Stimulated activated CD8-positive, alpha-beta memory T cell treated with anti-CD3 and anti-CD28 coated beads, Interleukin-4, amount 100 ng/mL, for 1 hour (primary cell): ENCODE data around the gene GCH1.
A peak's percentile ranks its signal among the peaks of the same experiment; 100 is the strongest.

Experiments
- DNase-seq, 2 donors: peaks; one replicate each; pipeline ENCODE4 v3.0.0-alpha.2; 2020; ENCODE audit warnings: low read depth in 2 of 2, low spot score in 1 of 2

Gene GCH1

GRCh38 chr14:54829486-54830224, 73.0 kb downstream of the GCH1 start:
- no peak for DNase-seq

DNA sequence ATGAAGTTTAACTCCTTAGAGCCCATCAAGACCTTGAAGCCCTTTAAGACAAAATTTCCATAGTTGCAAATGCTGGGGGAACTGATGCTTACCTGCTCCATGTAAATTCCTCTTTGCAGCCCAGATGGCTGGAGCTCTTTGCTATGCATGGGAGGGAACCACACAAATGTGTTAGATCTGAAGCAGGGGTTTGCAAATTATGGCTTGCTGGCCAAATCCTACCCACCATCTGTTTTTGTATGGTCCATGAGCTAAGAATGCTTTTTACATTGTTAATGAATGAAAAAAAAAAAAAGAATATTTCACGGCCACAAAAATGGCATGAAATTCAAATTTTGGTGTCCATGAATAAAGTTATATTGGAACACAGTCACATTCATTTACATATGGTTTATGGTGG, 74.6 kb downstream of the GCH1 start:
- DNase-seq: no peak

GRCh38 chr14:54823757-54824549, 78.7 kb downstream of the GCH1 start:
- no peak for DNase-seq

DNA sequence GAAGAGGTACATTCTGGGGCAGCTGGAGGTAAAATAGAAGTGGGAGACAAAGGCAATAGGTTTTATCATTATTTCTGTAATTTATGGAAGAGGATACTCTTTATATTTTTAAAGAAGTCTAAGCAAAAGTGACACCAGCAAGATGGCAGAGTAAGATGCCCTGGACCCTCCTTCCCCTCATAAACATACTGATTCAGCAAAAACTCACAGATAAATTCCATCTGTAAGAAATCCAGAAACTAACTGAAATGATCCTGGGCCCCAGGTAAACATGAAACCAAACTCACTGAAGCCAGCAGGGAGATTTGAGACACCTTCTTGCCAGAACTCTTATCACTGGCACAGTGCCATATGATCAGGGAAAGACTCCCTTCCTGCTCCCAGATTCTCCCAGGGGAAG, 79.9 kb downstream of the GCH1 start:
- no peak for DNase-seq

GRCh38 chr14:54818201-54819133, 84.2 kb downstream of the GCH1 start:
- no peak for DNase-seq

- DNase-seq: no peak
Measured at GRCh38 chr14:54817506-54817905, 85.1 kb downstream of the GCH1 start.

GRCh38 chr14:54816450-54816849, 86.2 kb downstream of the GCH1 start:
- no peak for DNase-seq

GRCh38 chr14:54815515-54815914, 87.1 kb downstream of the GCH1 start:
- DNase-seq: no peak

DNA sequence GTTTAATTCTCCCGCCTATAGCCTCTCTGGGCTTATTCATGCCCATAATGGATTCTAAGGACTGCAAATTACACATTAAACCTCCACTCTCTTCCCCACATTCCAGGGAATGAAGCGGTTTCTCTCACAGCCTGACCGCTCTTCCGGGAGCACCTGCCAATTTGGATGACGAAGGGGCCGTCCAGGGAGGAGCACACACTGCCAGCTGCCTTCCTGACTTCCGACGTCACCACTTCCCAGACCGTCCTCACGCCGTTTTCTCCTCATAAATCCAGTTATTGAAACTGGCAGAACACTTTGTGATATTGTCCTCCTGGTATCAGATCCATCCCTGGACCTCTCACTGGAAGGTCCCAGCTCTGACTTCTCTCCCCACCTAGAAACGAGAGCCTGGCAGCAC, 87.6 kb downstream of the GCH1 start:
- no peak for DNase-seq

DNA sequence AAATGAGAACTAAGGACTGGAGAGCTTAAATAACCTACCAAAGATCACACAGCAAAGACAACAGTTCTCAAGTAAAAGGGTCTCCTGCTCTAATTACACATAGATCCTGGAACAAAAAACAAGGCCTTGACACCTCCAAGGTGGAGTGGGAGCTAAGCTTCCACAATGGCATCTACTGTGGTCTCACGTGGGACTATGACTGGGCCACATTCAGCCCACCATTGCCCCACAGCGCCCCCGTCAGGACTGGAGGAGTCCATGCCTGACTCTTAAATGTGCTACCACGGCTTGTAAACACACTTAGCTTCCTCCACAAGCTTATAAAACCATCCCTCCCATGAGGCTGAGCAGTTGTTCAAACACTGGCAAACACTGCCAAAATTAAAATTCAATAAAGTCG, 88.5 kb downstream of the GCH1 start:
- no peak for DNase-seq

DNA sequence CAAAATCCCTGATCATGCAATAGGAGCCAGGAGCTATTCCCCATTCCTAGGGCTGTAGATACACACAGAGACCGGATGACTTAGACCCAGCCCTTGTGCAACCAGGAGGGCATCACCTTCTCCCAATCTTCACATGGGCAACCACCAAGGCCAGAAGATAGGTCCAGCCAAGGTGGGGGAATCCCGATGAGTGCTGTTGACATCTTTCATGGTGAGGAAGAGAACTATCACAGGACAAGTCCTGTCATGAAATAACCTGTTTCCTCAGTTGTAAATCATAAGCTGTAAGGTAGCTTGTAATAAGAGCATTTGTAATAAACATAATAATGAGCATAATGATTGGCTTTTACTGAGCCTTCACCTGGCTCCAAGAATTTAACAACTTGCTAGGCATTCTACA, 89.5 kb downstream of the GCH1 start:
- DNase-seq: no peak

GRCh38 chr14:54812617-54813016, 90.0 kb downstream of the GCH1 start:
- DNase-seq: no peak

GRCh38 chr14:54809767-54810166, 92.9 kb downstream of the GCH1 start:
- no peak for DNase-seq

GRCh38 chr14:54808326-54809161, 94.1 kb downstream of the GCH1 start:
- DNase-seq: no peak

DNA sequence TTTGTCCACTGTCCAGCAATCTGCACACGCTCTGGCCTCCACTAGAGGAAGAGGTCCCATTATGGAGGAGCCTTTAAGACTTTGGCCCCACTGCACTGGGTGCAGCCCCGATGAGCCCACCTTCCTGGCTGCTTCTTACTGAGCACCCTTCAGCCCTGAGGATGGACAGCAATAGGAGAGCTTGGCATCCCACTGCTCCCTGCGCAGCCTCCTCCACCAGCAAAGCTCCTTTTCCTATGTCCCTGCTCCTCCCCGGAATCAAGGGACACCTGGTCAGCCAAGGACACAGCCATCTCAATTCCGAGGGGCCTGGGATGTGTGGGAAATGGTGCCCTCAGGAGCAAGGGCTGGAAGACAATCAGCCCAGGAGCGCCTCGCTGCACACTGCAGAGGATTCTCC, 94.7 kb downstream of the GCH1 start:
- DNase-seq: no peak

DNA sequence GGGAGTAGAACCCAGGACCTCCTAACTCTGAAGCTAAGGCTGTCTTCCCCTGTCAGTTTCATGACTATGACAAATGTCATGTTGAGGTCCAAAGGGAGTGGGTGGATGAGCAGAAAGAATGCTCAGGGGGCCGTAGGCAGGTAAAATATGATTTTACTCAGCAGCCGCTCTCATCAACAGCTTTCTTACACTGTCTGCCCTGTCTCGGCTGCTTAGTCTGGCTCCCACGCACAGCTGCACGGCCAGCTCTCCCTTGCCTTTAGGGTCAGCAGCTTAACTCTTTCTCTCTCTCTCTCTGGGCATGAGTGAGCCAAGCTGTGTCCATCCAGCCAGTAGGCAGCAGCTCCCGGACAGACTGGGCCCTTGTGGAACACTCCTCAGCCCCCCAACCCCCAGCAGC, 95.2 kb downstream of the GCH1 start:
- DNase-seq: no peak

DNA sequence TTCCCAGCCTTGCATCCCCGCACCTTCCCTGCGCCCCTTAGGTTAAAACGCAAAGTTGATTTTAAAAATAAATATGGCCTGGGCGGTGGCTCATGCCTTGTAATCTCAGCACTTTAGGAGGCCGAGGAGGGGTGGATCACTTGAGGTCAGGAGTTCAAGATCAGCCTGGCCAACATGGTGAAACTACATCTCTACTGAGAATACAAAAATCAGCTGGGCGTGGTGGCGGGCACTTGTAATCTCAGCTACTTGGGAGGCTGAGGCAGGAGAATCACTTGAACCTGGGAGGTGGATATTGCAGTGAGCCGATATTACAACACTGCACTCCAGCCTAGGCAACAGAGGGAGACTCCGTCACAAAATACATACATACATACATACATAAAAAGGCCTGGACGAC, 96.0 kb downstream of the GCH1 start:
- DNase-seq: no peak

- peak; percentile 50 to 53 for DNase-seq
Measured at GRCh38 chr14:54805445-54806322, 96.9 kb downstream of the GCH1 start.

DNA sequence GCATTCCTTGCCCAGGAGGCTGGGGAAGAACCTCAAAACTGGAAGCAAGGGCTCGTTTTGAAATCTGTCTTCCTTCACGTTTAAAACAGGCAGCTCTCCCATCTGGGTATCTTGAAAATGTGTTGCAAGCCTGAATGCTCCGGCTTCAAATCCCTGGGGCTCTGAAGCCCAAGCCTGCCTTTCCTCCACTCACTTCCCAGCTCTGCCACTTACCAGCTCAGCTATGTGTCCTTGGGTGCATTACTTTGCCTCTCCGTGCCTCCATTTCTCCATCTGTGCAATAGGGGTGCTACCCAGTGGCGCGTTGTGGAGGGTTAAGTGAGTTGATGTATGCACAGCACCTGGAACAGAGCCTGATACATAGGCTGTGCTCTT, 97.6 kb downstream of the GCH1 start:
- DNase-seq: no peak

DNA sequence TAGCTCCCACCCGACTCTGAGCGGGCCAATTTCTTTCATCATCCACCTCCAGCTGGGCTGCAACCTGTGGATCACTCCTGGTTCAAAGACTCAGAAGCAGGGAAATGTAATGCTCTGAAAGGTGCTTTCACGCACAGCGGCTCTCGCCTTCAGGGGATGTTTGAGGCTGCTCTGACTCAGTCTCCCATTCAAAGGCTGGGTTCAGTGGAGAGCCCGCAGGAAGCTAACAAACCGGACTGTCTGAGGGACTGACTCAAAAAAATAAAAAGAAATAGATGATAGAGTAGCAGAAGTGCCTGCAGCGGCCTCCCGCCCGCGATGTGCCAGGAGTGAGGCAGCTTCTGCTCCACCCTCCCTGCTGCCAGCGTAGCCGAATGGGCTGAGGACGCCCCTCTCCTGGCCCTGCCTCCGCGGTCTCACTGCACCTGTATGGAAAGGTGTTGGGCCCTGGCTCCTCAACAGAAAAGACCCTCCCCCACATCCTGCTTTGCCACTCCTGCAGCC, 98.0 kb downstream of the GCH1 start:
- DNase-seq: no peak
